Anterior cingulate cortex (tissue), 58 donors: Measurements from ENCODE around the gene CTBP2.

Source experiments
- DNase-seq, 58 donors: peaks; one replicate each; lab custom pipeline; 2025; lab: John Stamatoyannopoulos, UW

The CTBP2 gene

GRCh38 chr10:124967255-124967654 lies 193.1 kb downstream of the CTBP2 start:
- DNase-seq: no peak

- DNase-seq: no peak
Observed at GRCh38 chr10:124966008-124966407, 194.4 kb downstream of the CTBP2 start.

- DNase-seq: no peak
Observed at GRCh38 chr10:124963866-124964720, 196.3 kb downstream of the CTBP2 start.

- no peak for DNase-seq
Observed at GRCh38 chr10:124962421-124962820, 197.9 kb downstream of the CTBP2 start.

GRCh38 chr10:124961248-124961570 lies 199.2 kb downstream of the CTBP2 start:
- DNase-seq: no peak

GRCh38 chr10:124959564-124959963 lies 200.8 kb downstream of the CTBP2 start:
- no peak for DNase-seq

GRCh38 chr10:124957404-124957947 lies 202.9 kb downstream of the CTBP2 start:
- DNase-seq: no peak

- no peak for DNase-seq
Observed at GRCh38 chr10:124956764-124957163, 203.6 kb downstream of the CTBP2 start.

- no peak for DNase-seq
Observed at GRCh38 chr10:124955868-124956267, 204.5 kb downstream of the CTBP2 start.

- DNase-seq: no peak
Observed at GRCh38 chr10:124955243-124955642, 205.1 kb downstream of the CTBP2 start.

- no peak for DNase-seq
Observed at GRCh38 chr10:124953421-124953820, 206.9 kb downstream of the CTBP2 start.

- DNase-seq: no peak
Observed at GRCh38 chr10:124952123-124952522, 208.2 kb downstream of the CTBP2 start.

- DNase-seq: no peak
Observed at GRCh38 chr10:124949543-124949942, 210.8 kb downstream of the CTBP2 start.

- DNase-seq: no peak
Observed at GRCh38 chr10:124946945-124947344, 213.4 kb downstream of the CTBP2 start.

- no peak for DNase-seq
Observed at GRCh38 chr10:124944982-124945381, 215.4 kb downstream of the CTBP2 start.

- DNase-seq: no peak
Observed at GRCh38 chr10:124943301-124944092, 216.9 kb downstream of the CTBP2 start.

- DNase-seq: peak in 1 of 58 donors; percentile 13
Observed at GRCh38 chr10:124942317-124943169, 217.8 kb downstream of the CTBP2 start.

GRCh38 chr10:124941823-124942222 lies 218.5 kb downstream of the CTBP2 start, which contains the start of gene ZRANB1:
Gene ZRANB1, plus strand, starts transcription at chr10:124942123. Its CDS starts 371 bp downstream, at chr10:124942494.
- DNase-seq: no peak

- DNase-seq: no peak
Observed at GRCh38 chr10:124939290-124939689, 221.1 kb downstream of the CTBP2 start.

GRCh38 chr10:124936813-124937212 lies 223.6 kb downstream of the CTBP2 start:
- DNase-seq: no peak
